DMS 273 (cell line): ENCODE results near the gene CA12.

Experiments
- DNase-seq: peaks from one replicate; lab custom pipeline; 2025; ENCODE audit not compliant: unreplicated experiment; lab: John Stamatoyannopoulos, UW

CA12 gene

GRCh38 chr15:63379492-63380150 lies 2.0 kb downstream of the CA12 start:
- peak; percentile 22 for DNase-seq

- DNase-seq, result no peak
Observed at GRCh38 chr15:63378946-63379345, 2.7 kb downstream of the CA12 start.

- peak; percentile 81 for DNase-seq
Observed at GRCh38 chr15:63374686-63375520, 6.7 kb downstream of the CA12 start.

GRCh38 chr15:63373866-63374548 lies 7.6 kb downstream of the CA12 start:
- DNase-seq, result no peak

GRCh38 chr15:63373330-63373729 lies 8.3 kb downstream of the CA12 start:
- DNase-seq, result no peak

- no peak for DNase-seq
Observed at GRCh38 chr15:63372753-63373152, 8.9 kb downstream of the CA12 start.

- peak; percentile 31 for DNase-seq
Observed at GRCh38 chr15:63372018-63372705, 9.5 kb downstream of the CA12 start.

GRCh38 chr15:63371297-63371918 lies 10.2 kb downstream of the CA12 start:
- DNase-seq, result no peak

- no peak for DNase-seq
Observed at GRCh38 chr15:63370764-63371163, 10.9 kb downstream of the CA12 start.

- no peak for DNase-seq
Observed at GRCh38 chr15:63369781-63370180, 11.9 kb downstream of the CA12 start.

- DNase-seq, result no peak
Observed at GRCh38 chr15:63369296-63369695, 12.3 kb downstream of the CA12 start.

- no peak for DNase-seq
Observed at GRCh38 chr15:63368503-63368902, 13.1 kb downstream of the CA12 start.

GRCh38 chr15:63367900-63368299 lies 13.7 kb downstream of the CA12 start:
- no peak for DNase-seq

GRCh38 chr15:63367390-63367789 lies 14.3 kb downstream of the CA12 start:
- no peak for DNase-seq

- DNase-seq, result no peak
Observed at GRCh38 chr15:63366451-63366850, 15.2 kb downstream of the CA12 start.

GRCh38 chr15:63365273-63365680 lies 16.4 kb downstream of the CA12 start:
- no peak for DNase-seq

GRCh38 chr15:63364399-63365272 lies 17.0 kb downstream of the CA12 start:
- no peak for DNase-seq

GRCh38 chr15:63363292-63363691 lies 18.4 kb downstream of the CA12 start:
- no peak for DNase-seq

GRCh38 chr15:63362885-63363284 lies 18.8 kb downstream of the CA12 start:
- DNase-seq, result no peak

- DNase-seq, result no peak
Observed at GRCh38 chr15:63362196-63362595, 19.4 kb downstream of the CA12 start.
